Mucosa of descending colon (tissue), 3 donors: ENCODE data around the gene AK4. TPM values are rescaled to one million over a fixed set of nuclear protein-coding genes. Genes with fewer than 3 reads are reported as not detected.
"Not testable (repeated sequence)": the region's sequence is repeated elsewhere in the genome, so short reads cannot be mapped to it uniquely, and the experiment has no call there.

Experiments
- ATAC-seq: fragments of 200-7000 bp; cut with Tn5 transposase; one replicate; pipeline ENCODE4 v1.9.1; 2020; ENCODE audit warnings: mild to moderate bottlenecking, moderate library complexity
- DNase-seq, 3 donors: peaks; one replicate each; pipeline ENCODE4 v3.0.0-alpha.2; 2020
- H3K36me3 ChIP-seq: fragments of 200-600 bp; one replicate; pipeline ENCODE4 v1.8.0; 2021; ENCODE audit warnings: low read depth, mild to moderate bottlenecking
- H3K4me1 ChIP-seq: fragments of 200-600 bp; one replicate; pipeline ENCODE4 v1.8.0; 2021; ENCODE audit warnings: low read depth, mild to moderate bottlenecking
- H3K4me3 ChIP-seq: fragments of 200-600 bp; one replicate; pipeline ENCODE4 v1.8.0; 2021; ENCODE audit warnings: mild to moderate bottlenecking
- H3K9me3 ChIP-seq: fragments of 200-600 bp; one replicate; pipeline ENCODE4 v1.8.0; 2021; ENCODE audit warnings: mild to moderate bottlenecking
- intact Hi-C, 2 donors: fragments of 100-400 bp; cut with DNase I in 1 of 2; cut with micrococcal nuclease in 1 of 2; formaldehyde crosslinking; loops; one replicate each; pipeline versions ENCODE4 v1.11.0 to v1.11.1; 2022; cut with DNase I, micrococcal nuclease
- total RNA-seq, 3 donors: library from RNA; stranded (reverse); fragmentation: NEBNext Ultra II Directional in 2 of 3; extraction: Animal tissue kit (Norgen Biotek cat#: 25700) in 2 of 3; gene quantifications; one replicate each; pipeline versions ENCODE4 v1.2.1 to v1.2.4, GENCODE V29; 2021 to 2023
- TF ChIP-seq, protein P1 (sequence below): fragments of 200-600 bp; IDR thresholded peaks from one replicate; pipeline ENCODE4 v1.8.0; 2022; ENCODE audit warnings: antibody characterized with exemption, mild to moderate bottlenecking
- donor health status: DM: no; HTN: no; CAD: no; lungs with moderate emphysema.
- donor health status: DM: no; HTN: no; CAD: no.
- donor health status: DM: no; HTN: yes; CAD: no.

Gene AK4
- total RNA-seq, 3 donors from 2014 or later = 27.1 to 72.8 (median 47.9) TPM

DNA sequence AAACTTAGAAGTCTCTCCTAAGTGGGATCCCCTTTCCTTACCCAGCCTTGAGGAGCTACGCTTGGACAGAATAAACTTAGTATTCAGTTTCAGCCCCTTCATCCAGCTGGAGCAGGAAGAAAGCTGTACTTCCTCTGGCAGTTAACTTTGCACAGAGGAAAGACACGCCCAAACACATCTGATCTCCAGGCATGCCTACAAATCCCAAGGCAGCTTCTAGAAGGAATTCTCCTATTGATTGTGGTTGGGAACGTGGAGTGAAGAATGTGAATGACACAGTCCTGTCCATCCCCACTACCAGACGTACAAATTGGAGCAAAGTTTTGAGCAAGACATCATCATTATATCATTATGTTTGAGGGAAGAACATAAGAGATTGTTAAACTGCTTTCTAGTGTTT is 6.6 kb upstream of the AK4 start:
- no peaks in the 10 kb centered on the region for H3K36me3 ChIP-seq
- intact Hi-C loops = no loop called here
- H3K9me3 ChIP-seq = no peaks in the 10 kb centered on the region
- no peak overlapping the region for H3K4me3 ChIP-seq
- peak in 1 of 3 donors; percentile 46 for DNase-seq
- TF ChIP-seq, protein P1, sequence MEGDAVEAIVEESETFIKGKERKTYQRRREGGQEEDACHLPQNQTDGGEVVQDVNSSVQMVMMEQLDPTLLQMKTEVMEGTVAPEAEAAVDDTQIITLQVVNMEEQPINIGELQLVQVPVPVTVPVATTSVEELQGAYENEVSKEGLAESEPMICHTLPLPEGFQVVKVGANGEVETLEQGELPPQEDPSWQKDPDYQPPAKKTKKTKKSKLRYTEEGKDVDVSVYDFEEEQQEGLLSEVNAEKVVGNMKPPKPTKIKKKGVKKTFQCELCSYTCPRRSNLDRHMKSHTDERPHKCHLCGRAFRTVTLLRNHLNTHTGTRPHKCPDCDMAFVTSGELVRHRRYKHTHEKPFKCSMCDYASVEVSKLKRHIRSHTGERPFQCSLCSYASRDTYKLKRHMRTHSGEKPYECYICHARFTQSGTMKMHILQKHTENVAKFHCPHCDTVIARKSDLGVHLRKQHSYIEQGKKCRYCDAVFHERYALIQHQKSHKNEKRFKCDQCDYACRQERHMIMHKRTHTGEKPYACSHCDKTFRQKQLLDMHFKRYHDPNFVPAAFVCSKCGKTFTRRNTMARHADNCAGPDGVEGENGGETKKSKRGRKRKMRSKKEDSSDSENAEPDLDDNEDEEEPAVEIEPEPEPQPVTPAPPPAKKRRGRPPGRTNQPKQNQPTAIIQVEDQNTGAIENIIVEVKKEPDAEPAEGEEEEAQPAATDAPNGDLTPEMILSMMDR = no peak
- H3K4me1 ChIP-seq = peaks cover 3% of the 10 kb centered on the region
- ATAC-seq = peak; percentile 97

DNA sequence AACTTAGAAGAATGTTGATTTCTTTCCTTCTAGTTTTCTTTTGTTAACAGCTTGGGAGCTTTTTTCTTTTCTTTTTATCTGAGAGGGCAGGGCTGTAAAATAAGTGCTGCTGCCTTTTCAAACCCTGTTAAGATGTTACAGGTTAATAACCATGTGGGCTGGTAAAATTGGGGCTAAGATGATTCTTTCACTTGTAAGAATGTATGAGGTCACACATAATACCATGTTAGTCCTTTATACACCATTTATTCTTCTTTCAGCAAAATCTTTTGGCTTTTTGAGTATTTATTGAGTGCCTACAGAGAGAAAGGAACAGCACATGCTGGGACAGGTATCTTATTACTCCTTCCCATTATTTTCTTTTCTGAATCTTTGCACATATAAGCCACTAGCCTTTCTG is 6.1 kb upstream of the AK4 start:
- no peaks in the 10 kb centered on the region for H3K9me3 ChIP-seq
- DNase-seq (no peak), ATAC-seq (no peak)
- no peaks in the 10 kb centered on the region for H3K36me3 ChIP-seq
- no peak overlapping the region for H3K4me3 ChIP-seq
- TF ChIP-seq, protein P1 = no peak
- intact Hi-C loops = no loop called here
- peaks cover 3% of the 10 kb centered on the region for H3K4me1 ChIP-seq

DNA sequence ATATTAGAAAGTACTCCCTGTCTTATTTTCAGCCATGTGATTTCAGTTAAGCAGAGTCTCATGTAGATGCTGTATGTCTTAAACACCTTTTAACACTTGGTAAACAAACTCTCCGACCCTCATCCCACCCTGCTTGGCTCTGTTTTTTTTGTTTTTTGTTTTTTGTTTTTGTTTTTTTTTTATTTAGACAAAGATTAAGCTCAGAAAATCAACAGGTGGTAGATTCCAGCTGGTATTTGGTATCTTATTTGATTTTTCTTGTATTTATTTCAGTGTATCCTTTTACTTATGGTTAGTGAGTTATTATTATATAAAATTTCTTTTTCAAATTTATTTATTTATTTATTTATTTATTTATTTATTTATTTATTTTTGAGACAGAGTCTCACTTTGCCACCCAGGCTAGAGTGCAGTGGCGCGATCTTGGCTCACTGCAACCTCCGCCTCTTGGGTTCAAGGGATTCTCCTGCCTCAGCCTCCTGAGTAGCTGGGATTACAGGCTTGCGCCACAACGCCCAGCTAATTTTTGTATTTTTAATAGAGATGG is 4.8 kb upstream of the AK4 start:
- H3K36me3 ChIP-seq, H3K4me3 ChIP-seq, intact Hi-C loops, ATAC-seq, DNase-seq, H3K9me3 ChIP-seq, H3K4me1 ChIP-seq: not testable (repeated sequence)

DNA sequence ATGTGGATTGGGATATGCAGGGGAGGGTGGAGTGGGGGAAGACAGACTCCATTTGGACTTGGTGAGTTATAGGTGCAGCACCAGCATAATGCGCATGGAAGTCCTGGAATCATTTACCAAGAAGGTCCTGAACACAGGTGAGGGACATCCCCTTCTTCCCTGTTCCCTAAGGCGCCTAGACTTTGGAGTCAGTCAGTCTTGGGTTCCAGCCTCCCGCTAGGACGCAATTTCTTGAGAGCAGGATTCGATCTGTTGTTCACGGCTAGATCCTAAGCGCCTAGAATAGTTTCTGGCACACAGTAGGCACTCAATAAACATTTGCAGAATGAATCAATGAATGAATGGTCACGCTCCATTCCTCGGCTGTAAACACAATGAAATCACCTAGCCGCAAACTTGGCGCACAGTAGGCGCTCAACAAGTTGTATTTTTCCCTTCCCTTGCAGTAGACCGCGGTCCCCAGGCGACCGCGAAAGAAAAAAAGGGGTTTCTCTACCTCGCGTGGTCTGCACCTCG is 1.0 kb upstream of the AK4 start:
- DNase-seq (no peak), ATAC-seq (peak; percentile 3)
- Histone ChIP-seq H3K36me3 (no peaks in the 10 kb centered on the region), H3K9me3 (no peaks in the 10 kb centered on the region), H3K4me1 (no peaks in the 10 kb centered on the region), H3K4me3 (peak overlapping the region; percentile 33)
- intact Hi-C loops = no loop called here
- TF ChIP-seq, protein P1 = no peak

DNA sequence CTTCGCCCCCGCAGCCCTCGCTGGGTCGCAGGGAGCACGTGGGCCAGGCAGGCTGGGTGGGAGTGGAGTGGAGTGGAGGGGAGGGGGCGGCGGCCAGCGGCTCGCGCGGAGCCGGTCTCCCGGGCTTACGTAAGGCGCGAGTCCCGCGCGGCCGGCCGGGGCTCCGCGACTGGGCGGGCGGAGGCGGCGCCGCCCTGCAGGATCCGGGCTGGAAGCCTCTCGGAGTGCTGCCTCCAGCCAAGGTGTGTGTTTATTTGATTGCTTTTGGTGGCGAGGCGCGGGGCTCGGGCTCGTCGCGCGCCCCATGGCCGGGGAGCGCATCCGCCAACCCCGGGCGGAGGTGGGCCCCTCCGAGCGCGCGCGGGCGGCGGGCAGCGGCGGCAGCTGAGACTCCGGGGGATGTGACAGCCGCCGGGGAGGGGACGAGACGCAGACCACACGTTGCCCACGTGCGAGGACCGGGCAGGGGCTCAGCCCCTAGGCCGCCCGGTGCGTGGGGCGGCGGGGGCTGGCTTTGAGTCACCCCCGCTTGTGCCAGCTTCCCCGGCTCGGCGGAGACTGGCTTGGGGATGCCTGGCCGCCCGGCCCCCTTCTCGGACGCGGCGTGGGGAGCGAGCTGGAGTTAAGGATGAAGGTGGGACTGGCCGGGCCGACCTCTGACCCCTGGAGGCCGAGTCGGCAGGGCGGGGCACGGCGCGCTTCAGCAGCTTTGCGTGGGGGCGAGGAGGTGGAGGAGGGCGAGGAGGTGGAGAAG is 402 bp upstream of the AK4 start:
- Histone ChIP-seq H3K4me3 (peak overlapping the region; percentile 33), H3K9me3 (no peaks in the 10 kb centered on the region), H3K4me1 (no peaks in the 10 kb centered on the region), H3K36me3 (no peaks in the 10 kb centered on the region)
- intact Hi-C loops = no loop called here
- DNase-seq (peak; percentile 54 to 78 (median 74)), ATAC-seq (peak; percentile 80)
- TF ChIP-seq, protein P1 = no peak
